H1 (cell line): ENCODE measurements around the gene DDX51. TPM values are rescaled to one million over a fixed set of nuclear protein-coding genes. Genes with fewer than 3 reads are reported as not detected.

Experiments used
- CTCF ChIA-PET: fragments of 300-600 bp; sonication (Branson Sonifier 250); formaldehyde crosslinking; loops from one replicate; lab custom pipeline; 2021; ENCODE audit not compliant: partially characterized antibody; lab: Charles Lee
- POLR2A ChIA-PET: fragments of 300-600 bp; sonication (Branson Sonifier 250); formaldehyde crosslinking; loops from one replicate; lab custom pipeline; 2021; ENCODE audit warnings: inconsistent platforms; ENCODE audit not compliant: partially characterized antibody; lab: Charles Lee
- DNase-seq, 2 experiments: peaks; one replicate each; pipeline versions ENCODE4 v3.0.0 to v3.0.0-alpha.2; 2010 to 2022; ENCODE audit warnings: low spot score in 2 of 2, low read depth in 1 of 2, mixed read lengths in 1 of 2
- FAIRE-seq: peaks from 2 replicates; lab custom pipeline; 2011; peaks lifted over from hg19 to GRCh38; lab: Jason Lieb, UNC
- H2AFZ ChIP-seq: 2 replicates; pipeline ENCODE4 v1.8.1; 2012; ENCODE audit warnings: low read length, inconsistent platforms
- H2AK5ac ChIP-seq: 2 replicates; pipeline ENCODE4 v1.6.1; 2013; ENCODE audit warnings: low read depth, low read length
- H2BK120ac ChIP-seq: replicated peaks from 2 replicates; pipeline ENCODE3; 2013; ENCODE audit warnings: low read depth, low read length, inconsistent platforms
- H2BK12ac ChIP-seq: 2 replicates; pipeline ENCODE4 v1.6.1; 2013; ENCODE audit warnings: low read depth, low read length
- H2BK15ac ChIP-seq: 2 replicates; pipeline ENCODE4 v1.6.1; 2013; ENCODE audit warnings: low read length
- H2BK20ac ChIP-seq: 2 replicates; pipeline ENCODE4 v1.6.1; 2013; ENCODE audit warnings: low read length
- H2BK5ac ChIP-seq: 2 replicates; pipeline ENCODE4 v1.6.1; 2013; ENCODE audit warnings: low read depth, low read length
- H3K14ac ChIP-seq: 2 replicates; pipeline ENCODE4 v1.6.1; 2013; ENCODE audit warnings: inconsistent platforms; ENCODE audit not compliant: insufficient read length
- H3K18ac ChIP-seq: 2 replicates; pipeline ENCODE4 v1.6.1; 2013; ENCODE audit warnings: low read length; ENCODE audit errors: extremely low read depth
- H3K23ac ChIP-seq: 2 replicates; pipeline ENCODE4 v1.6.1; 2013; ENCODE audit warnings: inconsistent platforms; ENCODE audit not compliant: insufficient read length
- H3K23me2 ChIP-seq: 2 replicates; pipeline ENCODE4 v1.6.1; 2013; ENCODE audit warnings: low read depth, low read length
- H3K27ac ChIP-seq: 2 replicates; pipeline ENCODE4 v1.6.1; 2011; ENCODE audit warnings: low read depth, low read length, inconsistent platforms
- H3K27me3 ChIP-seq, 4 experiments: replicated peaks in 1 of 4; 1 replicate in 1 of 4; 2 replicates in 3 of 4; pipeline versions ENCODE4 v1.6.1 to v1.8.1; 2011 to 2013; ENCODE audit warnings: low read length in 3 of 4, mild to moderate bottlenecking in 3 of 4, inconsistent platforms in 2 of 4, mixed read lengths in 2 of 4, moderate library complexity in 1 of 4; ENCODE audit not compliant: control insufficient read depth in 3 of 4, insufficient read depth in 3 of 4; ENCODE audit errors: extremely low read depth in 1 of 4
- H3K36me3 ChIP-seq, 4 experiments: 2 replicates each; pipeline versions ENCODE4 v1.6.1 to v1.8.1; 2011 to 2013; ENCODE audit warnings: mild to moderate bottlenecking in 4 of 4, low read length in 3 of 4, moderate library complexity in 2 of 4, control low read depth in 1 of 4, inconsistent platforms in 1 of 4; ENCODE audit not compliant: insufficient read depth in 4 of 4, control insufficient read depth in 2 of 4
- H3K4ac ChIP-seq: replicated peaks from 2 replicates; pipeline ENCODE3; 2013; ENCODE audit warnings: low read length, low read depth, mixed read lengths, inconsistent platforms; ENCODE audit not compliant: insufficient read length
- H3K4me1 ChIP-seq, 4 experiments: replicated peaks in 1 of 4; 1 replicate in 1 of 4; 2 replicates in 3 of 4; pipeline versions ENCODE4 v1.6.1 to v1.8.1; 2011 to 2013; ENCODE audit warnings: low read length in 3 of 4, inconsistent platforms in 2 of 4, mixed read lengths in 1 of 4; ENCODE audit not compliant: insufficient read depth in 4 of 4, control insufficient read depth in 3 of 4
- H3K4me2 ChIP-seq, 2 experiments: 2 replicates each; pipeline versions ENCODE4 v1.6.1 to v1.8.1; 2011 to 2013; ENCODE audit warnings: low read depth in 2 of 2, low read length in 2 of 2, control low read depth in 1 of 2, inconsistent platforms in 1 of 2, mild to moderate bottlenecking in 1 of 2; ENCODE audit not compliant: insufficient read depth in 1 of 2
- H3K4me3 ChIP-seq, 4 experiments: fragments of 200-600, 300-600 bp in 1 of 4; sonication (generic), shearing (Covaris generic), sonication (Bioruptor Twin) in 1 of 4; 2 replicates each; pipeline versions ENCODE4 v1.5.1 to v1.8.1; 2011 to 2016; ENCODE audit warnings: low read length in 4 of 4, low read depth in 3 of 4, control low read depth in 2 of 4, inconsistent platforms in 2 of 4, mild to moderate bottlenecking in 2 of 4, mixed read lengths in 1 of 4, moderate library complexity in 1 of 4; ENCODE audit not compliant: insufficient read depth in 2 of 4; ENCODE audit errors: extremely low read depth in 1 of 4
- H3K56ac ChIP-seq: replicated peaks from 2 replicates; pipeline ENCODE3; 2013; ENCODE audit warnings: low read depth, mild to moderate bottlenecking, mixed read lengths, low read length, inconsistent platforms; ENCODE audit not compliant: insufficient read length
- H3K79me1 ChIP-seq: 2 replicates; pipeline ENCODE4 v1.6.1; 2013; ENCODE audit warnings: low read depth, low read length, control low read depth
- H3K79me2 ChIP-seq, 2 experiments: 2 replicates each; pipeline versions ENCODE4 v1.6.1 to v1.8.1; 2012 to 2013; ENCODE audit warnings: low read length in 2 of 2, mild to moderate bottlenecking in 2 of 2, inconsistent platforms in 1 of 2; ENCODE audit not compliant: insufficient read depth in 2 of 2, control insufficient read depth in 1 of 2
- H3K9ac ChIP-seq, 4 experiments: replicated peaks in 1 of 4; 1 replicate in 1 of 4; 2 replicates in 3 of 4; pipeline versions ENCODE4 v1.6.1 to v1.8.1; 2011 to 2013; ENCODE audit warnings: low read depth in 3 of 4, low read length in 3 of 4, control low read depth in 2 of 4, mild to moderate bottlenecking in 2 of 4, moderate library complexity in 2 of 4, inconsistent platforms in 1 of 4; ENCODE audit errors: extremely low read depth in 1 of 4
- H3K9me3 ChIP-seq, 2 experiments: 2 replicates each; pipeline versions ENCODE4 v1.6.1 to v1.8.1; 2012 to 2013; ENCODE audit warnings: mild to moderate bottlenecking in 2 of 2, moderate library complexity in 2 of 2, control low read depth in 1 of 2, inconsistent platforms in 1 of 2, low read depth in 1 of 2, low read length in 1 of 2, mixed read lengths in 1 of 2; ENCODE audit not compliant: insufficient read depth in 2 of 2
- H4K20me1 ChIP-seq, 2 experiments: replicated peaks in 1 of 2; 2 replicates each; pipeline versions ENCODE3 to v1.8.1; 2011 to 2013; ENCODE audit warnings: inconsistent platforms in 2 of 2, low read length in 2 of 2, mild to moderate bottlenecking in 1 of 2; ENCODE audit not compliant: insufficient read depth in 2 of 2, control insufficient read depth in 1 of 2
- H4K5ac ChIP-seq: 2 replicates; pipeline ENCODE4 v1.6.1; 2013; ENCODE audit warnings: low read length, low read depth, mixed read lengths, inconsistent platforms; ENCODE audit not compliant: insufficient read length
- H4K8ac ChIP-seq: 2 replicates; pipeline ENCODE4 v1.8.0; 2013; ENCODE audit warnings: mild to moderate bottlenecking, moderate library complexity, low read length, inconsistent platforms; ENCODE audit not compliant: insufficient read depth; ENCODE audit errors: extremely low read depth
- H4K91ac ChIP-seq: replicated peaks from 2 replicates; pipeline ENCODE3; 2013; ENCODE audit warnings: low read length, mixed read lengths, inconsistent platforms; ENCODE audit not compliant: insufficient read length
- ASH2L ChIP-seq: fragments of 200-600, 300-600 bp; sonication (generic); IDR thresholded peaks from one replicate; pipeline ENCODE4 v1.7.1; 2017; ENCODE audit warnings: low read length
- CHD2 ChIP-seq: IDR thresholded peaks from 2 replicates; pipeline ENCODE4 v1.6.1; 2012; ENCODE audit warnings: low read length, improper control_type of control experiment
- EZH2 ChIP-seq: fragments of 200-600 bp; sonication (generic); IDR thresholded peaks from 2 replicates; pipeline ENCODE4 v1.7.1; 2012; ENCODE audit warnings: low read depth, mild to moderate bottlenecking, moderate library complexity, low read length, inconsistent platforms; ENCODE audit not compliant: severe bottlenecking
- FOSL1 ChIP-seq: IDR thresholded peaks from 2 replicates; pipeline ENCODE4 v1.6.1; 2011; ENCODE audit warnings: mild to moderate bottlenecking, low read depth, low read length, moderate library complexity; ENCODE audit not compliant: insufficient read depth
- NANOG ChIP-seq: IDR thresholded peaks from 2 replicates; pipeline ENCODE4 v1.6.1; 2011; ENCODE audit warnings: low read length, low read depth, mild to moderate bottlenecking, inconsistent platforms; ENCODE audit not compliant: insufficient read depth, poor library complexity, severe bottlenecking
- RAD21 ChIP-seq, 2 experiments: IDR thresholded peaks in 1 of 2; conservative IDR thresholded peaks in 1 of 2; 2 replicates each; pipeline ENCODE4 v1.6.1; 2011; ENCODE audit warnings: low read depth in 2 of 2, low read length in 2 of 2, improper control_type of control experiment in 1 of 2, inconsistent platforms in 1 of 2, mild to moderate bottlenecking in 1 of 2, moderate library complexity in 1 of 2
- RNF2 ChIP-seq: fragments of 200-900, 300-1000 bp; sonication (generic); IDR thresholded peaks from 2 replicates; pipeline ENCODE4 v1.7.1; 2016; ENCODE audit warnings: borderline replicate concordance, low read depth, mild to moderate bottlenecking, antibody characterized with exemption, low read length; ENCODE audit not compliant: poor library complexity, severe bottlenecking; ENCODE audit errors: missing control alignments
- SIRT6 ChIP-seq: IDR thresholded peaks from one replicate; pipeline ENCODE4 v1.7.1; 2012; ENCODE audit warnings: low read length, inconsistent platforms
- SP1 ChIP-seq: IDR thresholded peaks from 2 replicates; pipeline ENCODE4 v1.6.1; 2011; ENCODE audit warnings: low read depth, low read length
- SUZ12 ChIP-seq: fragments of 200-600 bp; sonication (generic); IDR thresholded peaks from 2 replicates; pipeline ENCODE4 v1.6.1; 2012; ENCODE audit warnings: mild to moderate bottlenecking, inconsistent platforms, low read length, moderate library complexity, mixed read lengths
- TBP ChIP-seq: IDR thresholded peaks from 2 replicates; pipeline ENCODE4 v1.6.1; 2011; ENCODE audit warnings: low read depth, low read length, improper control_type of control experiment
- YY1 ChIP-seq: IDR thresholded peaks from 2 replicates; pipeline ENCODE4 v1.6.1; 2011; ENCODE audit warnings: low read depth, mild to moderate bottlenecking, low read length
- WGBS, 2 experiments: shearing (Covaris generic) in 1 of 2; methylation state at CpG; one replicate each; pipeline versions ENCODE4 v1.1.6 to v1.1.7; 2013 to 2015; ENCODE audit warnings: low lambda C conversion rate in 2 of 2, mixed read lengths in 2 of 2, inconsistent platforms in 1 of 2, low coverage in 1 of 2, missing lambda C conversion rate in 1 of 2; ENCODE audit not compliant: insufficient replicate concordance in 2 of 2, insufficient coverage in 1 of 2, insufficient read length in 1 of 2; ENCODE audit errors: extremely low coverage in 1 of 2, missing lambda C conversion rate in 1 of 2; 5-methylcytosine and 5-hydroxymethylcytosine counted together
- polyA plus RNA-seq, 7 experiments: library from polyadenylated mRNA; depleted of rRNA in 3 of 7; stranded (reverse) in 5 of 7; unstranded in 2 of 7; fragments of >200 nt in 5 of 7; fragments of 200-250 nt in 2 of 7; gene quantifications; 1 replicate in 5 of 7; 2 replicates in 1 of 7; 4 replicates in 1 of 7; pipeline versions ENCODE4 v1.2.1 to v1.2.3, GENCODE V29; 2011 to 2013; ENCODE audit warnings: missing spikeins in 2 of 7, mixed read lengths in 2 of 7
- total RNA-seq: library from RNA; stranded (reverse); fragmentation: NEBNext Ultra II Directional; extraction: Animal tissue kit (Norgen Biotek cat#: 25700); gene quantifications from 2 replicates; pipeline ENCODE4 v1.2.1, GENCODE V29; 2021
- TF ChIP-seq, protein P1 (sequence below): IDR thresholded peaks from 2 replicates; pipeline ENCODE4 v1.6.1; 2012; ENCODE audit warnings: inconsistent platforms

Gene DDX51
- total and polyA plus RNA-seq, 2 of the 8 experiments (the other 6 are each of a cell fraction or from before 2014, with no cell fraction given), result 11.2 to 24.4 TPM

DNA sequence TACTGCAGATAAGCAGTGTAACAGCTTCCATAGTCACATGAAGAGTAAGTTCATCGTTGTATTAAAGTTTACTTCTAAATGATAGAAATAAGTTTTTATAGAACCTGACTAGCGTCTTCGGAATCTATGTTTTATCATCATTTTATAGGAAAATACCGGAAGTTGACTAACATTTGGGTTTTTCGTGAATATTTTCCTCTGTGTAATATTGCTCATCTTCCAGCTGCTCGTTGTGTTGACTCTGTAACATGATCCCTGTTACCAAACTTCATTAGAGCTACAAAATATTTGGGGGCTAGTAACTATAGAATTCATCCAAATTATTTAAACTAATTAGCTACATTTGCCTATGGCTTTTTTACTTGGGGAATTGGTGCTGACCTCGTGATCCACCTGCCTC is 37.2 kb downstream of the DDX51 start:
- Histone ChIP-seq H3K14ac (no peak overlapping the region), H3K79me2 (no peaks in the 10 kb centered on the region), H3K9me3 (no peaks in the 10 kb centered on the region), H3K79me1 (no peaks in the 10 kb centered on the region; the same call in 1 of the 2 replicates), H2AFZ (no peak overlapping the region), H2AK5ac (no peak overlapping the region), H3K36me3 (peaks cover 2 to 13% (median 4%) of the 10 kb centered on the region in 4 experiments; a peak in 5 of 8 replicates), H3K27me3 (no peaks in the 10 kb centered on the region), H3K23me2 (no peaks in the 10 kb centered on the region), H3K56ac (no peak overlapping the region), H3K4ac (no peak overlapping the region), H3K9ac (no peak overlapping the region), H3K27ac (no peak overlapping the region), H3K4me3 (no peak overlapping the region), H2BK15ac (no peak overlapping the region), H4K20me1 (peaks cover 3 to 14% of the 10 kb centered on the region in 2 experiments), H2BK20ac (no peak overlapping the region), H4K5ac (no peak overlapping the region), H3K23ac (no peak overlapping the region), H2BK120ac (no peak overlapping the region), H4K91ac (no peak overlapping the region), H2BK12ac (no peak overlapping the region), H3K4me1 (peaks cover 0 to 7% (median 3%) of the 10 kb centered on the region in 4 experiments; a peak in 4 of 7 replicates), H3K4me2 (no peak overlapping the region), H4K8ac (no peak overlapping the region; the same call in 1 of the 2 replicates), H2BK5ac (no peak overlapping the region), H3K18ac (no peak overlapping the region)
- DNase-seq (no peak), FAIRE-seq (no peak)
- 92% methylated on average over 7 of the region's 7 CpGs; no CpG with 5 or more reads in 1 of the 2 experiments for WGBS, 2 experiments
- POLR2A ChIA-PET, result interaction anchor here (1.1 kb wide), 1 partner anchor 28 kb away, joined by 3 read pairs; no protein-coding TSS in a partner anchor
- CTCF ChIA-PET, result no interaction called here
- TF ChIP-seq CHD2 (no peak), ASH2L (no peak), EZH2 (no peak), RAD21 (IDR thresholded peaks at IDR 0.05 in 1 of 2, conservative IDR thresholded peaks at IDR 0.05 in 1 of 2; ENCODE audit: low read depth in 2 of 2, low read length in 2 of 2) (no peak), NANOG (no peak), TBP (no peak), SIRT6 (no peak), YY1 (no peak), SP1 (no peak), FOSL1 (no peak), SUZ12 (no peak), RNF2 (no peak)
- TF ChIP-seq, protein P1, sequence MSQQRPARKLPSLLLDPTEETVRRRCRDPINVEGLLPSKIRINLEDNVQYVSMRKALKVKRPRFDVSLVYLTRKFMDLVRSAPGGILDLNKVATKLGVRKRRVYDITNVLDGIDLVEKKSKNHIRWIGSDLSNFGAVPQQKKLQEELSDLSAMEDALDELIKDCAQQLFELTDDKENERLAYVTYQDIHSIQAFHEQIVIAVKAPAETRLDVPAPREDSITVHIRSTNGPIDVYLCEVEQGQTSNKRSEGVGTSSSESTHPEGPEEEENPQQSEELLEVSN, result no peak
